Measurements from ENCODE around the gene KRT3. TPM values are rescaled to one million over a fixed set of nuclear protein-coding genes. Genes with fewer than 3 reads are reported as not detected.

The KRT3 gene
- total and polyA plus RNA-seq, 9 of the 15 experiments (the other 6 are each of a cell fraction or from before 2014, with no cell fraction given) = not detected

DNA sequence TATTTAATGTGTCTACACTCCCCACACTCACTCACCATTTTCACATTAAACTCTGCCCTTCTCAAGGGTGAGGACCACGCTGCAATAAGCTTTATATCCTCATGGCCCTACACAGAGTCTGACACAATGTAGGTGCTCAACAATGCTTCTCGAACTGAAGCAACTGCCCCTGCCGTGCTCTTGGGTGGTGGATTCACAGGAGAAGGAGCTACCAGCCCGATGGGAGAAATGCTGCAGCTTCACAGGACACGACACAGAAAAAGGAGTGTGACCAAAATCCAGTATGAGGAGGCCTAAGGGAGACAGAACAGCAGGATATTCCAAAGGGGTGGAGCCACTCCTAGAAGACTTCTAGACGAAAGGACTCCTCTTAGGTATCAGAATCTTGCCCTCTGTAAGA is 6.5 kb upstream of the KRT3 start:
- FAIRE-seq (no peak), ATAC-seq (no peak), DNase-seq (ENCODE audit: extremely low read depth in 1 of 4, low spot score in 3 of 4) (no peak)
- H3K9ac ChIP-seq (ENCODE audit: insufficient read depth in 1 of 2, low read depth in 2 of 2, low read length in 2 of 2) = no peak overlapping the region; a peak in 1 of 4 replicates
- H3K27ac ChIP-seq (ENCODE audit: extremely low read depth, low read depth, low read length) = no peak overlapping the region
- H3K9me1 ChIP-seq (ENCODE audit: control insufficient read depth, insufficient read depth, low read length) = no peaks in the 10 kb centered on the region
- H3K4me2 ChIP-seq (ENCODE audit: insufficient read depth, low read length) = no peak overlapping the region
- H3K36me3 ChIP-seq (ENCODE audit: control insufficient read depth, insufficient read depth, low read length) = no peaks in the 10 kb centered on the region
- CTCF ChIA-PET (ENCODE audit: low intra/inter-chr PET ratio) = no interaction called here
- 0% methylated on average over 6 of the region's 6 CpGs for WGBS (ENCODE audit: insufficient coverage, low coverage, missing lambda C conversion rate)
- H3K4me1 ChIP-seq (replicated peaks in 1 of 2; ENCODE audit: control insufficient read depth in 2 of 2, insufficient read depth in 2 of 2, low read length in 2 of 2) = peaks cover 7 to 18% of the 10 kb centered on the region in 2 experiments; a peak in 4 of 5 replicates
- in situ Hi-C loops (cut with MboI) = no loop called here
- intact Hi-C loops (cut with micrococcal nuclease) = no loop called here
- H3K27me3 ChIP-seq (ENCODE audit: control insufficient read depth in 2 of 2, insufficient read depth in 2 of 2, low read length in 2 of 2) = peaks cover 9 to 25% of the 10 kb centered on the region in 2 experiments; a peak in 4 of 5 replicates
- no peak overlapping the region for H3K4me3 ChIP-seq
- H4K20me1 ChIP-seq (replicated peaks; ENCODE audit: control insufficient read depth, insufficient read depth, low read length) = peaks cover 4% of the 10 kb centered on the region; the same call in 1 of the 2 replicates
- BruUV-seq (replicated peaks) = no TSS peak
- no peaks in the 10 kb centered on the region for H3K9me3 ChIP-seq (replicated peaks; ENCODE audit: control insufficient read depth, insufficient read depth, low read depth, low read length)
- no peak for TF ChIP-seq NFIX (CRISPR knock-in tag; IDR thresholded peaks at IDR 0.05; ENCODE audit: low read depth)
- TF ChIP-seq TAF9B (IDR thresholded peaks at IDR 0.05; ENCODE audit: partially characterized antibody) = no peak
- TF ChIP-seq ZNF57 (CRISPR knock-in tag; IDR thresholded peaks at IDR 0.05) = no peak
- no peak overlapping the region for H2AFZ ChIP-seq (ENCODE audit: low read depth, low read length)
- H3K79me2 ChIP-seq (ENCODE audit: control insufficient read depth, insufficient read depth, low read length) = no peaks in the 10 kb centered on the region
- POLR2A ChIA-PET = interaction anchor here (0.6 kb wide), 1 partner anchor 621 kb away, joined by 3 read pairs; no protein-coding TSS in a partner anchor

DNA sequence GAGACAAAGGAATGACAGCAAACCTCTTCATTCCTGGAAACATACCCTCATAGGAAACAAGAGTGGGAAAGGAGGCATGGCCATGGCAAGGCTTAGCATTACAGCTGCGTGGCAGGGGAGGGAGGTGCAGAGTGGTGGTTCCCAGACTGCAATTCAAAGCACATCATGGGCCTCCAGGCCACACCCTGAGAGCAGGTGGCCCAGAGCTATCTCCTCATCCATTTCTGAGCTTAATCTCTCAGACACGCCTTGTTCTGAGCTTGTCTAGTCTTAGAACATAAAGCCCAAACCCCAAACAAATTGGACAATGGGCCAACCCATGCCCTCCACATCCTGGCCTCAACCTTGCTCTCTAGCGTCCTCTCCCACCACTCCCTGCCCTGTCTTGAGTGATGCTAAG is 5.9 kb upstream of the KRT3 start:
- Histone ChIP-seq H3K9me3 (replicated peaks; ENCODE audit: control insufficient read depth, insufficient read depth, low read depth, low read length) (no peaks in the 10 kb centered on the region), H3K9ac (ENCODE audit: insufficient read depth in 1 of 2, low read depth in 2 of 2, low read length in 2 of 2) (no peak overlapping the region), H2AFZ (ENCODE audit: low read depth, low read length) (no peak overlapping the region), H3K27me3 (ENCODE audit: control insufficient read depth in 2 of 2, insufficient read depth in 2 of 2, low read length in 2 of 2) (peaks cover 6 to 18% of the 10 kb centered on the region in 2 experiments; a peak in 4 of 5 replicates), H3K4me1 (replicated peaks in 1 of 2; ENCODE audit: control insufficient read depth in 2 of 2, insufficient read depth in 2 of 2, low read length in 2 of 2) (peaks cover 11 to 22% of the 10 kb centered on the region in 2 experiments; a peak in 4 of 5 replicates), H3K4me2 (ENCODE audit: insufficient read depth, low read length) (no peak overlapping the region), H3K36me3 (ENCODE audit: control insufficient read depth, insufficient read depth, low read length) (no peaks in the 10 kb centered on the region), H3K4me3 (no peak overlapping the region), H4K20me1 (replicated peaks; ENCODE audit: control insufficient read depth, insufficient read depth, low read length) (peaks cover 4% of the 10 kb centered on the region; the same call in 1 of the 2 replicates), H3K9me1 (ENCODE audit: control insufficient read depth, insufficient read depth, low read length) (no peaks in the 10 kb centered on the region), H3K79me2 (ENCODE audit: control insufficient read depth, insufficient read depth, low read length) (no peaks in the 10 kb centered on the region), H3K27ac (ENCODE audit: extremely low read depth, low read depth, low read length) (no peak overlapping the region)
- BruUV-seq (replicated peaks) = no TSS peak
- TF ChIP-seq SETDB1 (IDR thresholded peaks at IDR 0.05; ENCODE audit: low read length) = no peak
- no peak for TF ChIP-seq MTA2 (IDR thresholded peaks at IDR 0.05; ENCODE audit: low read depth)
- TF ChIP-seq CBX3 (IDR thresholded peaks at IDR 0.05; ENCODE audit: borderline replicate concordance in 1 of 2, low read length in 2 of 2) = no peak
- TF ChIP-seq, protein P1, sequence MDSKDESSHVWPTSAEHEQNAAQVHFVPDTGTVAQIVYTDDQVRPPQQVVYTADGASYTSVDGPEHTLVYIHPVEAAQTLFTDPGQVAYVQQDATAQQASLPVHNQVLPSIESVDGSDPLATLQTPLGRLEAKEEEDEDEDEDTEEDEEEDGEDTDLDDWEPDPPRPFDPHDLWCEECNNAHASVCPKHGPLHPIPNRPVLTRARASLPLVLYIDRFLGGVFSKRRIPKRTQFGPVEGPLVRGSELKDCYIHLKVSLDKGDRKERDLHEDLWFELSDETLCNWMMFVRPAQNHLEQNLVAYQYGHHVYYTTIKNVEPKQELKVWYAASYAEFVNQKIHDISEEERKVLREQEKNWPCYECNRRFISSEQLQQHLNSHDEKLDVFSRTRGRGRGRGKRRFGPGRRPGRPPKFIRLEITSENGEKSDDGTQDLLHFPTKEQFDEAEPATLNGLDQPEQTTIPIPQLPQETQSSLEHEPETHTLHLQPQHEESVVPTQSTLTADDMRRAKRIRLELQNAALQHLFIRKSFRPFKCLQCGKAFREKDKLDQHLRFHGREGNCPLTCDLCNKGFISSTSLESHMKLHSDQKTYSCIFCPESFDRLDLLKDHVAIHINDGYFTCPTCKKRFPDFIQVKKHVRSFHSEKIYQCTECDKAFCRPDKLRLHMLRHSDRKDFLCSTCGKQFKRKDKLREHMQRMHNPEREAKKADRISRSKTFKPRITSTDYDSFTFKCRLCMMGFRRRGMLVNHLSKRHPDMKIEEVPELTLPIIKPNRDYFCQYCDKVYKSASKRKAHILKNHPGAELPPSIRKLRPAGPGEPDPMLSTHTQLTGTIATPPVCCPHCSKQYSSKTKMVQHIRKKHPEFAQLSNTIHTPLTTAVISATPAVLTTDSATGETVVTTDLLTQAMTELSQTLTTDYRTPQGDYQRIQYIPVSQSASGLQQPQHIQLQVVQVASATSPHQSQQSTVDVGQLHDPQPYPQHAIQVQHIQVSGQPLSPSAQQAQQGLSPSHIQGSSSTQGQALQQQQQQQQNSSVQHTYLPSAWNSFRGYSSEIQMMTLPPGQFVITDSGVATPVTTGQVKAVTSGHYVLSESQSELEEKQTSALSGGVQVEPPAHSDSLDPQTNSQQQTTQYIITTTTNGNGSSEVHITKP (IDR thresholded peaks at IDR 0.05; ENCODE audit: partially characterized antibody) = peak; percentile 84
- ATAC-seq (no peak), DNase-seq (ENCODE audit: extremely low read depth in 1 of 4, low spot score in 3 of 4) (no peak), FAIRE-seq (no peak)
- ChIA-PET POLR2A (interaction anchor here (0.6 kb wide), 1 partner anchor 620 kb away, joined by 3 read pairs; no protein-coding TSS in a partner anchor), CTCF (ENCODE audit: low intra/inter-chr PET ratio) (no interaction called here)
- intact Hi-C loops (cut with micrococcal nuclease) (no loop called here), in situ Hi-C loops (cut with MboI) (no loop called here)
- 7% methylated on average over 3 of the region's 3 CpGs for WGBS (ENCODE audit: insufficient coverage, low coverage, missing lambda C conversion rate)
